ENCODE data around the gene OR2J3.
"Not testable (repeated sequence)": the region's sequence is repeated elsewhere in the genome, so short reads cannot be mapped to it uniquely, and the experiment has no call there.

OR2J3 gene

DNA sequence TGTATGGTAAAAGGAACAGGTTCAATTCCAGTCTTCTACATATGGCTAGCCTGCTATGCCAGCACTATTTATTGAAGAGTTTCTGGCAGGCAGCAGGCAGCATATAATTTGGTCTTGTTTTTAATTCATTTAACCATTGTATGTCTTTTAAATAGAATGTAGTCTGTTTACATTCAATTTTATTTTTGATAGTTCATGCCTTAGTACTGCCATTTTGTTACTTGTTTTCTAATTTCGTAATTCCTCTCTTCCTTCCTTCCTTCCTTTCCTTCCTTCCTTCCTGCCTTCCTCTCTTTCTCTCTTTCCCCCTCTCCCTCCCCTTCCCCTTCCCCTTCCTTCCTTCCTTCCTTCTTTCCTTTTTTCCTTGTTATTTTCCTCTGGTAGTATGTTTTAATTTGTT is 45.2 kb downstream of the OR2J3 start:
- H3K9ac ChIP-seq (ENCODE audit: low read length in 5 of 5): no peak overlapping the region
- H3K9me3 ChIP-seq (ENCODE audit: control insufficient read depth in 5 of 5, low read length in 5 of 5): peaks cover 0 to 3% (median 0%) of the 10 kb centered on the region in 5 donors
- no peak overlapping the region for H3K27ac ChIP-seq (ENCODE audit: low read depth, low read length)

DNA sequence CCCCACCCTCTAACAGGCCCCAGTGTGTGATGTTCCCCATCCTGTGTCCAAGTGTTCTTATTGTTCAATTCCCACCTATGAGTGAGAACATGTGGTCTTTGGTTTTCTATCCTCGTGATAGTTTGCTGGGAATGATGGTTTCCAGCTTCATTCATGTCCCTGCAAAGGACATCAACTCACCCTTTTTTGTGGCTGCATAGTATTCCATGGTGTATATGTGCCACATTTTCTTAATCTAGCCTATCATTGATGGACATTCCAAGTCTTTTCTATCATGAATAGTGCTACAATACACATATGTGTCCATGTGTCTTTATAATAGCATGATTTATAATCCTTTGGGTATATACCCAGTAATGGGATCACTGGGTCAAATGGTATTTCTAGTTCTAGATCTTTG is 47.3 kb downstream of the OR2J3 start:
- not testable (repeated sequence) for H3K27ac ChIP-seq (ENCODE audit: low read depth, low read length); H3K9ac ChIP-seq (ENCODE audit: low read length in 5 of 5); H3K27me3 ChIP-seq (ENCODE audit: control insufficient read depth in 5 of 5, insufficient read depth in 4 of 5, low read length in 5 of 5); H3K9me3 ChIP-seq (ENCODE audit: control insufficient read depth in 5 of 5, low read length in 5 of 5); H3K4me1 ChIP-seq (ENCODE audit: control insufficient read depth in 5 of 5, insufficient read depth in 5 of 5, low read length in 5 of 5); H3K4me3 ChIP-seq (ENCODE audit: low read depth in 1 of 5, low read length in 5 of 5); H3K36me3 ChIP-seq (ENCODE audit: control insufficient read depth in 5 of 5, insufficient read depth in 5 of 5, low read length in 5 of 5)

More for the DNA sequence above, 45.2 kb downstream of the OR2J3 start:
- no peaks in the 10 kb centered on the region for H3K36me3 ChIP-seq (ENCODE audit: control insufficient read depth in 5 of 5, insufficient read depth in 5 of 5, low read length in 5 of 5)
- no peaks in the 10 kb centered on the region for H3K4me1 ChIP-seq (ENCODE audit: control insufficient read depth in 5 of 5, insufficient read depth in 5 of 5, low read length in 5 of 5)
- no peak overlapping the region for H3K4me3 ChIP-seq (ENCODE audit: low read depth in 1 of 5, low read length in 5 of 5)
- no peaks in the 10 kb centered on the region for H3K27me3 ChIP-seq (ENCODE audit: control insufficient read depth in 5 of 5, insufficient read depth in 4 of 5, low read length in 5 of 5)

DNA sequence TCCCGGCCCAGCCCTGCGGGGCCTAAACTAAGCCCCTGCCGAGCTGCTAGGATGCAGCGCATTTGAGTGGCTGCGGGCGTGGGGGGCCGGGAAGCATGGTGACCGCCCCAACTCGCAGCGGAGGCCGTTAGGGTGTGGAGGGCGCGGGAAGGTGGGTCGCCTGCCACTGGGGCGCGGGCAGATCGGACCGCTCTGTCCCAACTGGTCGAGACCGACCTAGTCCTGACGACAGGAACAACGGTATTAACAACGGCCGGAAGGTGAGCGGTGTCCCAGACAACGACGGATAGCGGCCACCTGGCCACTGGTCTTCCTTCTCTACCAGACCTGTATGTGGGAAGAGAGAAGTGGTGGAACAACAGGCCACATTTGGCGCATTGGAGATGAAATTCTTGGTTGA is 52.1 kb downstream of the OR2J3 start:
- not testable (repeated sequence) for H3K9me3 ChIP-seq (ENCODE audit: control insufficient read depth in 5 of 5, low read length in 5 of 5); H3K27me3 ChIP-seq (ENCODE audit: control insufficient read depth in 5 of 5, insufficient read depth in 4 of 5, low read length in 5 of 5); H3K9ac ChIP-seq (ENCODE audit: low read length in 5 of 5); H3K27ac ChIP-seq (ENCODE audit: low read depth, low read length); H3K4me1 ChIP-seq (ENCODE audit: control insufficient read depth in 5 of 5, insufficient read depth in 5 of 5, low read length in 5 of 5); H3K4me3 ChIP-seq (ENCODE audit: low read depth in 1 of 5, low read length in 5 of 5); H3K36me3 ChIP-seq (ENCODE audit: control insufficient read depth in 5 of 5, insufficient read depth in 5 of 5, low read length in 5 of 5)
